ENCODE measurements around the gene CPXM1. TPM values are rescaled to one million over a fixed set of nuclear protein-coding genes. Genes with fewer than 3 reads are reported as not detected.
A peak's percentile ranks its signal among the peaks of the same experiment; 100 is the strongest.

CPXM1 gene
- total RNA-seq, 1 experiment from 2014 or later: 1.2 TPM

GRCh38 chr20:2751347-2751877 lies 49.0 kb downstream of the CPXM1 start:
- Histone ChIP-seq H3K27me3 (replicated peaks) (no peaks in the 10 kb centered on the region; the same call in 1 of the 2 replicates), H3K36me3 (peaks cover 10% of the 10 kb centered on the region; the same call in 1 of the 2 replicates), H3K4me3 (peak overlapping the region; percentile 59), H3K27ac (no peak overlapping the region), H3K9me3 (replicated peaks) (peaks cover 8% of the 10 kb centered on the region; the same call in 1 of the 2 replicates), H3K4me1 (replicated peaks) (peaks cover 26% of the 10 kb centered on the region)
- peak in 1 of 2 experiments; percentile 20 for DNase-seq (ENCODE audit: low read depth in 1 of 2, low spot score in 2 of 2)

- no peak for DNase-seq (ENCODE audit: low read depth in 1 of 2, low spot score in 2 of 2)
- Histone ChIP-seq H3K4me3 (no peak overlapping the region; the same call in 1 of the 2 replicates), H3K36me3 (peaks cover 10% of the 10 kb centered on the region; the same call in 1 of the 2 replicates), H3K9me3 (replicated peaks) (0 out of 2 replicates have a peak, but pooled peaks cover 3% of the 10 kb centered on the region), H3K4me1 (replicated peaks) (peaks cover 26% of the 10 kb centered on the region), H3K27me3 (replicated peaks) (no peaks in the 10 kb centered on the region; the same call in 1 of the 2 replicates), H3K27ac (no peak overlapping the region)
Measured at GRCh38 chr20:2750491-2751251, 49.8 kb downstream of the CPXM1 start.

DNA sequence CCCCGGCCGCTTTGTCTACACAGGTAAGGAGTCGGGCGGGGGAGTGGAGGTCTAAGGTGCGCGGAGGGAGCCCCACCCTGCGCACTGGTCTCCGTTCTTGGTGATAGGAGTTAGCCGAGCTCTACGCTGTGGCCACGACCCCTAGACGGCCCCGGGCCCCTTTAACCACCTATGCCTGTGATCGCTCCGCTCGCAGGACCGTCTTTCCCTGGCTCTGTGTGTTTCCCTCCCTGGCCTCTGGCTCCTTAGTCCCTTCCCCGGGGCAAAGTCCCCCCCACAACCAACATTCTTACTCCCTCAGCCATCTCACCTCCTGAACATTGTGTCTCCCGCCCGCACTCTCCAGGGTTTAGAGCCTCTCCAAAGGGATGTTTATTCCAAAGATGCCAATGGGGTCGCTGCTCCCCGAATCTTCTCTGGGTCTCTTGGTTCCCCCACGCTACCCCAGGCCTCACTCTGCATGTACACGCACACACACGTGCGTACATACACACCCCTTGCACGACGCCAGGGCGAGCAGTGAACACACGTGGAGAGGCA lies 50.4 kb downstream of the CPXM1 start:
- DNase-seq (ENCODE audit: low read depth in 1 of 2, low spot score in 2 of 2): no peak
- Histone ChIP-seq H3K36me3 (peaks cover 10% of the 10 kb centered on the region; the same call in 1 of the 2 replicates), H3K4me3 (no peak overlapping the region), H3K9me3 (replicated peaks) (0 out of 2 replicates have a peak, but pooled peaks cover 3% of the 10 kb centered on the region), H3K4me1 (replicated peaks) (peaks cover 26% of the 10 kb centered on the region), H3K27me3 (replicated peaks) (no peaks in the 10 kb centered on the region; the same call in 1 of the 2 replicates), H3K27ac (no peak overlapping the region)

- Histone ChIP-seq H3K9me3 (replicated peaks) (0 out of 2 replicates have a peak, but pooled peaks cover 3% of the 10 kb centered on the region), H3K4me1 (replicated peaks) (peaks cover 26% of the 10 kb centered on the region), H3K27ac (no peak overlapping the region), H3K27me3 (replicated peaks) (no peaks in the 10 kb centered on the region; the same call in 1 of the 2 replicates), H3K36me3 (peaks cover 10% of the 10 kb centered on the region; the same call in 1 of the 2 replicates), H3K4me3 (no peak overlapping the region)
- peak in 1 of 2 experiments; percentile 40 for DNase-seq (ENCODE audit: low read depth in 1 of 2, low spot score in 2 of 2)
Measured at GRCh38 chr20:2749343-2749950, 51.0 kb downstream of the CPXM1 start.

GRCh38 chr20:2748551-2749342 lies 51.7 kb downstream of the CPXM1 start:
- H3K9me3 ChIP-seq (replicated peaks): 0 out of 2 replicates have a peak, but pooled peaks cover 3% of the 10 kb centered on the region
- no peak overlapping the region for H3K4me3 ChIP-seq
- H3K4me1 ChIP-seq (replicated peaks): peaks cover 26% of the 10 kb centered on the region
- H3K27me3 ChIP-seq (replicated peaks): no peaks in the 10 kb centered on the region; the same call in 1 of the 2 replicates
- peaks cover 10% of the 10 kb centered on the region; the same call in 1 of the 2 replicates for H3K36me3 ChIP-seq
- H3K27ac ChIP-seq: no peak overlapping the region
- DNase-seq (ENCODE audit: low read depth in 1 of 2, low spot score in 2 of 2): peak in 1 of 2 experiments; percentile 29

DNA sequence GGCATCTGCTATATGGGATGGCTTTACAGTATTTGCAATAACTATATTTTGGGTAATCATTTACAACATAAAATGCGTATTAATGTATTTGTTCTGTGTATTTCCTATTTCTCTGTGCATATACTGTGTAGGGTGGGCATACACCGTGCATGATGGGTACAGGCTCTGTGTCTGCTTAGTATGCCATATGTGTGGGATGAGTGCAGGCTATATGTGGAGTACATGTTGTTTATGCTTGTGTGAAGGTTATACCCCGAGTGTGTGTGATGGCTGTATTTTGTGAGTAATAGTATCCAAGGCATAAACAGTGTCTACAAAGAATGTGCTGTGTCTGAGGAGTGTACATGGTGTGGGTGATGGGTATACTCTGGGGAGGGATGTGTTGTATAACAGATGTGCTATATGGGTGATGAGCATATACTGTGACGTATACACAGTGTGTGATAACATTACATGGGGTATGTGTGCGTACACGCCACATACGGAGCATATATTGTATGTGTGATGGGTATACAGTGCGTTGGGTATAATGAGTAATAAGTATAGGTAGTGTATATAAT lies 52.7 kb downstream of the CPXM1 start:
- Histone ChIP-seq H3K36me3 (peaks cover 9% of the 10 kb centered on the region; the same call in 1 of the 2 replicates), H3K27me3 (replicated peaks) (no peaks in the 10 kb centered on the region; the same call in 1 of the 2 replicates), H3K27ac (no peak overlapping the region), H3K4me3 (no peak overlapping the region), H3K9me3 (replicated peaks) (0 out of 2 replicates have a peak, but pooled peaks cover 3% of the 10 kb centered on the region), H3K4me1 (replicated peaks) (peaks cover 21% of the 10 kb centered on the region)
- DNase-seq (ENCODE audit: low read depth in 1 of 2, low spot score in 2 of 2): peak in 1 of 2 experiments; percentile 7

GRCh38 chr20:2746636-2747265 lies 53.7 kb downstream of the CPXM1 start:
- Histone ChIP-seq H3K4me1 (replicated peaks) (peaks cover 11% of the 10 kb centered on the region), H3K4me3 (no peak overlapping the region), H3K27me3 (replicated peaks) (no peaks in the 10 kb centered on the region; the same call in 1 of the 2 replicates), H3K9me3 (replicated peaks) (no peaks in the 10 kb centered on the region), H3K27ac (no peak overlapping the region), H3K36me3 (0 out of 2 replicates have a peak, but pooled peaks cover under 1% of the 10 kb centered on the region)
- DNase-seq (ENCODE audit: low read depth in 1 of 2, low spot score in 2 of 2): peak in 1 of 2 experiments; percentile 8

DNA sequence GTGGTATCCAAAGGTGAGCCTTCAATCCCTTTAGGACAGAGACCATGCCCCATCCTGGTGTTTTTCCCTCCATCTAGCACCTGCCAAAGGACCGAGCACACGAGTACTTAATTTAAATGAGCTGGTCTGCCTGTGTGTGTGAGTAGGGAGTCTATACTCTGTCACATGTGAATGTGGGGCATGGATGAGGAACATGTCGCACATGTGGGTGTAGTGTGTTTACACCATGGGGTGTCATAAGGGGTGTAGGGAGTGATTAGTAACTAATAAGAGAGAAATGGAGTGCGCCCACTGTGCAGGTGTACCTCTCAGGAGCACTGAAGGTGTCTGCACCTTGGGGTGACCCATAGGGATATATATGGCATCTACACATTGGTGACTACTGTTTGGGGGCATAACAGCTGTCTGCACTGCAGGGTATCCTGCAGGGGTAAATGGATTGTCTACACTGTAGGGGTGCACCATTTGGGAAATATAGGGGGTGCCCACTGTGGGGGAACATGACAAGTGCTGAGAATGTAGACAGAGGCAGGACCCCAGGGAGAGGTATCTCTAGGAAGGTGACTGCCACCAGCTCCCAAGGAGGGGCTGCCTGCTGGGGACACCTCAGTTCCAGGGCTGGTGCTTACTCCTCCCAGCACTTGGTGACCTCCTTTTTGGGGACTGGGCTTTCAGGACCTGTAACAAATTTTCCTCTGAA lies 54.3 kb downstream of the CPXM1 start:
- Histone ChIP-seq H3K27me3 (replicated peaks) (no peaks in the 10 kb centered on the region; the same call in 1 of the 2 replicates), H3K27ac (no peak overlapping the region), H3K9me3 (replicated peaks) (no peaks in the 10 kb centered on the region), H3K36me3 (no peaks in the 10 kb centered on the region), H3K4me1 (replicated peaks) (peaks cover 4% of the 10 kb centered on the region), H3K4me3 (no peak overlapping the region)
- DNase-seq (ENCODE audit: low read depth in 1 of 2, low spot score in 2 of 2): peak in 1 of 2 experiments; percentile 25

DNA sequence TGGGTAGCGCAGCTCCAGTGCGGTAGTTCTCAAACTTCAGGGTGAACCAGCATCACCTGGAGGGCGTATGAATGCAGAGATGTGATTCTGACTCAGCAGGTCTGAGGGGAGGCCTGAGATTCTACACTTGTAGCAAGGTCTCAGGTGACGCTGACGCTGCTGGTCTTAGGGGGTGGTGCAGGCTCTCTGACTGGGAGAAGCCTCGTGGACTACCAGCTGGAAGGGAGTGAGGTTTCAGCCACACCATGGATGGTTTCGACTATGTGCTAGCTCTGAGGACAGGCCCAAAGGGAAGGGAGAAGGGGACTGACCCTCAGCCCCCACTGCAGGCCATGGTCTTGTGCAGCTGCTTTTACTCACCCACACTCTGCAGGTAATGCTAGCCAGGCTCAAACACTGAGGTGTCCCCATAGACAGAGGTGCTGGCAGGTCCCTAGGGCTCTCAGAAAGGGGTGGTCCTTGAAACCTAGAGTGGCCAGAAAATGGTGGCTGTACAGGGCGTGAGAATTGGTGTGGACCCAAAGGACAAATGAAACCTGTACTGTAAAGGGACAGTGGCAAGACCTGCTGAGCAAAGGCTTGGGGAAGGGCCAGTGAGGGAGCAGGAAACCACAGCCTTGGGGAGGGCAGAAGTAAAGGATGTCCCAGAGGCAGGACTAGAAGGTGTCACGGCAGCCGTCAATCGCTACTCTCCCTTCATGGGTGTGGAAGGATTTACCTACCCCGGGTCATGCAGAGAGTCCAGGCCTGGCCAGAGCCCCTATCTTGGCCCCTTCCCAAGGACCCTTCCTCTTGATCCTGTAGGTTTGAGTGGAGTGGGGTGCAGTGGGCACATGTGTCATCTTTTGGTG lies 55.1 kb downstream of the CPXM1 start:
- no peak overlapping the region for H3K27ac ChIP-seq
- H3K4me3 ChIP-seq: no peak overlapping the region
- DNase-seq (ENCODE audit: low read depth in 1 of 2, low spot score in 2 of 2): peak in 1 of 2 experiments; percentile 32
- no peaks in the 10 kb centered on the region for H3K4me1 ChIP-seq (replicated peaks)
- no peaks in the 10 kb centered on the region for H3K36me3 ChIP-seq
- H3K9me3 ChIP-seq (replicated peaks): no peaks in the 10 kb centered on the region
- H3K27me3 ChIP-seq (replicated peaks): no peaks in the 10 kb centered on the region
